Right cardiac atrium (tissue), 5 donors: ENCODE measurements around the gene CNGB1. TPM values are rescaled to one million over a fixed set of nuclear protein-coding genes. Genes with fewer than 3 reads are reported as not detected.
"Not testable (repeated sequence)": the region's sequence is repeated elsewhere in the genome, so short reads cannot be mapped to it uniquely, and the experiment has no call there.

Source experiments
- ATAC-seq, 2 donors: fragments of 200-7000 bp; cut with Tn5 transposase; one replicate each; pipeline versions ENCODE4 v1.8.0 to v1.9.1; 2020; ENCODE audit warnings: moderate library complexity in 2 of 2, mild to moderate bottlenecking in 1 of 2
- DNase-seq, 3 donors: peaks; one replicate each; pipeline ENCODE4 v3.0.0-alpha.2; 2020
- H3K27ac ChIP-seq: one replicate; pipeline ENCODE4 v1.5.1; 2013; ENCODE audit warnings: mild to moderate bottlenecking, low read length, control low read depth, moderate library complexity
- H3K27me3 ChIP-seq: one replicate; pipeline ENCODE4 v1.6.1; 2013; ENCODE audit not compliant: control insufficient read depth, insufficient read depth
- H3K4me1 ChIP-seq: one replicate; pipeline ENCODE4 v1.6.1; 2013; ENCODE audit warnings: low read length; ENCODE audit not compliant: control insufficient read depth, insufficient read depth
- H3K4me3 ChIP-seq: one replicate; pipeline ENCODE4 v1.5.1; 2013; ENCODE audit warnings: low read length, control low read depth
- H3K9me3 ChIP-seq: one replicate; pipeline ENCODE4 v1.6.1; 2013; ENCODE audit warnings: low read length; ENCODE audit not compliant: control insufficient read depth
- WGBS: extraction: QIAGEN DNeasy Blood & Tissue Kit; methylation state at CpG from one replicate; pipeline ENCODE4 v1.1.7; 2013; 5-methylcytosine and 5-hydroxymethylcytosine counted together
- intact Hi-C, 4 donors: fragments of 100-400 bp; cut with DNase I; formaldehyde crosslinking; loops; one replicate each; pipeline versions ENCODE4 v1.11.0 to v1.14.0; 2022 to 2023
- polyA plus RNA-seq: library from polyadenylated mRNA; stranded (reverse); fragments of 200-250 nt; gene quantifications from one replicate; pipeline ENCODE4 v1.2.3, GENCODE V29; 2013
- total RNA-seq, 4 donors: library from RNA; stranded (reverse); fragmentation: NEBNext Ultra II Directional; extraction: Animal tissue kit (Norgen Biotek cat#: 25700); gene quantifications; one replicate each; pipeline ENCODE4 v1.2.1, GENCODE V29; 2021
- donor health status: healthy with polysubstance abuse.
- donor health status: DM: no; HTN: yes; CAD: no.
- donor health status: DM: no; HTN: no; CAD: no.
- donor health status: DM: no; HTN: yes; CAD: no; lungs with severe emphysema.
- donor health status: DM: yes; HTN: yes; CAD: no.

Gene CNGB1
- total and polyA plus RNA-seq, 5 donors = not detected

DNA sequence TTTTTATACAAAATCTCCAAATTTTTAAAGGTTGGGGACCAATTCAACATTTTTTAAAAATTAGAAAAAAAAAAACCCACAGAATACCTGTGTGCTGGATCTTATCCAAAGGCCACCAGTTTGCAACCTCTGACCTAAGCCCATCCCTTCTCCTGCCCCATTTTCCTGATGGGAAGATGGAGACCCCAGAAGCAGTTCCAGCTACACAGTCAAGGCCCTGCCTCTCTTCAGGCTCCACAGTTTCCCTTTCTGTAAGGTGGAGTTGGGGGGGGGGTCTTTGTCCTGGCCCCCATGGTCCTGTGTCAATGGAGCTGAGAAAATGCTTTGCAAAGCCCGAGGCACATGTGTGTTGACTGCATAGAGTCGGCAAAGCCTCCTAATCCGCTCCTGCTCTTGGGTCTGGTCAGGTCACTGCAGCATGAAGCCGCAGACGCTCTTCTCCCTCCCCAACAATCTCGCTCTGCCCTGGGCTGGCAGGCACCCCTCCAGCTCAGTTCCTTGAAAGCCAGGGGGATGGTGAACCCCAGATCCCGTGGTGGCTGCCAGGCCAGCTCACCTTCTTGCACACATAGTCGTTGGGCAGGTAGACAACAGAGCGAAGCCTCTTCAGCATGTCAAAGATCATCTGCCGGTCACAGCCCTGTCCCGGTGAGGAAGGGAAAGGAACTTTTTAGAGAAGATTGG is 70.0 kb downstream of the CNGB1 start:
- 78% methylated on average over 11 of the region's 11 CpGs for WGBS
- Histone ChIP-seq H3K27me3 (no peaks in the 10 kb centered on the region), H3K4me1 (no peaks in the 10 kb centered on the region), H3K4me3 (no peak overlapping the region), H3K27ac (no peak overlapping the region), H3K9me3 (no peaks in the 10 kb centered on the region)
- no peak for ATAC-seq
- DNase-seq = no peak
- intact Hi-C loops = loop anchor here in 2 of 4 donors (1.0 to 5.0 kb wide), 2 partner anchors 101 to 104 kb away; partner anchors contain the start of genes USB1 (in 1 of the 2) and ZNF319 (in 1 of the 2)

DNA sequence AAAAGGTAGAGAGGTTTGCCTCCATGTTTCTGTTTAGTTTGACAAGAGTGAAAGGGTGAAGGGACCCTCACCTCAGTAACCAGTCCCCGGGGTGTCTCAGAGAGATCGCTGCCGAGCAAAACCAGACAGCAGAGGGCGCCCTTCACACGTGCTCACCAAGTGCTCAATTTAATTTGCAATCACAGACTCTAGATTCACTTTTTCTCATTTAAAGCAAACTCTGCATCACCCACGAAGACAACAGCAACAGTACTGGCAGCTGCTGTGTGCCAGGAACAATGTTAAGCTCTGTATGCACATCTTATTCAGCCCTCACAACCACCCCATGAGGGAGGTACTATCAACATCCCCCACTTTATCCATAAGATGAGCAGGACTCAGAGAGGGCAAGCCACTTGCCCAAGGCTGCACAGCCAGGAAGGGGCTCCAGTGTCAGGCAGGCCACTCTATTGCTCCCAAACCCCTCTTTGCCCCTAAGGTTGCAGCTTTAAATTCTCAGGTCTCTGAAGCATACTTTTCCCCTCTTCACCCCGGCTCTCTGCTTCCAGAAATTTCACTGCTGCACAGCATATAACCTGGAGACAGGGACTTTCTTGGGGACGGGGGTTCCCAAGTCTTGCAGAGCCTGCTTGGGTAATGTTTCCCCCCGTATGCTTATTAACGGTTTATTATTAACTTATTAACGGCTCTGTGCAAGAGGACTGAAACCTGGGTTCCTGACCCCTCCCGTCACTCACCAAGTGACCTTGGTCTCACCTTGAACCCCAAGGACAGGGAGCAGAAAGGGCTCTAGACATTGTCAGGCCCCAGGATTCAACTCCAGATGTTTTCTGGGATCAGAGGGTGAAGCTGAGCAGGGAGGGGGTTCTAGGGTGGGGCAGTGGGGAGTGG is 70.9 kb downstream of the CNGB1 start:
- intact Hi-C loops = loop anchor here (1.0 to 5.0 kb wide), 3 partner anchors 101 to 105 kb away; partner anchors contain the start of genes USB1 (in 3 of the 4) and ZNF319 (in 3 of the 4)
- no peak overlapping the region for H3K4me3 ChIP-seq
- WGBS = 38% methylated on average over 12 of the region's 12 CpGs
- no peaks in the 10 kb centered on the region for H3K27me3 ChIP-seq
- DNase-seq (peak; percentile 75 to 91 (median 86)), ATAC-seq (peak; percentile 65 to 75)
- H3K4me1 ChIP-seq = no peaks in the 10 kb centered on the region
- no peaks in the 10 kb centered on the region for H3K9me3 ChIP-seq
- H3K27ac ChIP-seq = no peak overlapping the region

DNA sequence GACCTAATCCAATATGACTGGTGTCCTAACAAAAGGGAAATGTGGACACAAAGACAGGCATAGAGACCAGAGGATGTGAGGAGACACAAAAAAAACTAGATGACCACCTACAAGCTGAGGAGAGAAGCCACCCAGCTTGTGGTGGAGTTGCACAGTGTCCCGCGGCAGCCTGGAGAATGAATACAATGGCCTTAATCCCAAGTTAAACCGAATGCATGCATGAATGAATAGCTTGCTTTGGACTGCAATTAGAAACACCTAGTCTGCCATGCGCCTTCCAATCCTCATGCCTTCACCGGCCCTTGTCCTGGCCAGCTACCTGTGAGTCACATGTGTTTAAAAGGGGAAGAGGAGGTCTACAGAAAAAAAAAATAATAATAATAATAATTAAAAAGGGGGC is 72.0 kb downstream of the CNGB1 start:
- ATAC-seq = no peak
- no peak for DNase-seq
- 67% methylated on average over 5 of the region's 5 CpGs for WGBS
- Histone ChIP-seq H3K4me1 (no peaks in the 10 kb centered on the region), H3K27me3 (no peaks in the 10 kb centered on the region), H3K4me3 (no peak overlapping the region), H3K9me3 (no peaks in the 10 kb centered on the region), H3K27ac (no peak overlapping the region)
- intact Hi-C loops = loop anchor here in 2 of 4 donors (2.0 to 5.0 kb wide), 2 partner anchors 102 to 103 kb away; partner anchors contain the start of genes USB1 (in 2 of the 2) and ZNF319 (in 2 of the 2)

DNA sequence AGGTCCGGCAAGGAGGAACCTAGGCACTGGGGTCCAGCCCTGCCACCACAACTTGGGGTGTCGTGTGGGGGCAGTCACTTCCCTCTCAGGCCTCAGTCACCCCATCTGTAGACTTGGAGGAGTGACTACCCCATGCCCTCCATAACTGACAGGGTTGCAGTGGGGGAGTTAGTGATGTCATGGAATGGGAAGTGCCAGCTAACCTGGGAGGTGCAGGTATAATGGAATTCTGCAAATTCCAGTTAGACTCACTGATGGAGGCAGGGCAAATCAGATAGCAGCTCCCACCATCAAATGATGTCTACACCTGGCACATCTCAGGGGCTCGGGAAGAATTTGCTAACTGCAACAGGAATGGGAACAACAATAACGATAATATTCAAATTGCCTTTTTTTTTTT is 72.9 kb downstream of the CNGB1 start:
- Histone ChIP-seq H3K27me3 (no peaks in the 10 kb centered on the region), H3K4me3 (no peak overlapping the region), H3K27ac (no peak overlapping the region), H3K9me3 (no peaks in the 10 kb centered on the region), H3K4me1 (no peaks in the 10 kb centered on the region)
- intact Hi-C loops = loop anchor here in 2 of 4 donors (2.0 to 5.0 kb wide), 2 partner anchors 103 to 104 kb away; partner anchors contain the start of genes USB1 (in 2 of the 2) and ZNF319 (in 2 of the 2)
- ATAC-seq = no peak
- 75% methylated on average over 4 of the region's 4 CpGs for WGBS
- DNase-seq = no peak

DNA sequence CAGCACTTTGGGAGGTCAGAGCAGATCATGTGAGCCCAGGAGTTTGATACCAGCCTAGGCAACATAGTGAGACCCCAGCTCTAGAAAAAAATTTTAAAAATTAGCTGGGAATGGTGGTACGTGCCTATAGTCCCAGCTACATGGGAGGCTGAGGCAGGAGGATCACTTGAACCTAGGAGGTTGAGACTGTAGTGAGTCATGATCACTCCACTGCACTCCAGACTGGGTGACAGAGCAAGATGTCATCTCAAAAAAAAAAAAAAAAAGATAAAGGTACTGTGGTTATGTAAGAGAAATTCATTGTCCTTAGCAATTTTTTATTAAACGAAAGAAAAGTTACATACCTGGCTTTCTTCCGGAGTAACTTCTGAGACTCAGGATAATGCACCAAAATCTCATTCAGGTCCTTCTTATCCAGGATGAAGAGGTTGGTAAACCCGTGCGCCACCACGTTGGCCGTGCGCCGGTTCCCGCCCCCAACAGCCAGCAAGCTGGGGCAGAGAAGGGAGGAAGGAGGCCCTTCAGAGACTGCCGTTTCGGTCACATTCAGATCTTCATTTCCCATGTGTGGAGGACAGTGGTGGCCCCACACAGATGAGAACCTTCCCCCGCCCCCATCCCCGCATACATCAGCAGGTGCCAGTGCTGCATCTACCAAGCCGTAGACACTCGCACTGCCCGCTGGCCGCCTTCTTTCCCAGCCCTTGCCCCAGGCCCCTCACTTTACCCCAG is 73.7 kb downstream of the CNGB1 start:
- DNase-seq (no peak), ATAC-seq (no peak)
- Histone ChIP-seq H3K27ac (no peak overlapping the region), H3K9me3 (no peaks in the 10 kb centered on the region), H3K4me1 (no peaks in the 10 kb centered on the region), H3K27me3 (no peaks in the 10 kb centered on the region), H3K4me3 (no peak overlapping the region)
- intact Hi-C loops = loop anchor here in 1 of 4 donors (5.0 kb wide), 1 partner anchor 105 kb away; the partner anchor contains the start of genes USB1 and ZNF319
- 73% methylated on average over 18 of the region's 18 CpGs for WGBS

DNA sequence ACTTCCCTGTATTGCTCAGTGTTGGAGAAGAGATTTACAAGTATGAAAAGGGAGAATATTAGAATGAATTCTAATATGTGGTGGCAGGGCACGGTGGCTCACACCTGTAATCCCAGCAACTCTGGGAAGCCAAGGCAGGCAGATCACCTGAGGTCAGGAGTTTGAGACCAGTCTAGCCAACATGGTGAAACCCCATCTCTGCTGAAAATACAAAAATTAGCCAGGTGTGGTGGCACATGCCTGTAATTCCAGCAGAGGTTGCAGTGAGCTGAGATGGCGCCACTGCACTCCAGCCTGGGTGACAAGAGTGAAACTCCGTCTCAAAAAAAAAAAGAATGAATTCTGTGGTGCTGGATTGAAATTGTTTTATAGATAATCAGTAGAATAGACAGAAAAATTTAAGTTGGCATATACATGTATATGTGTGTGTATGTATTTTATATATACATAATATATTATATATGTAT is 75.8 kb downstream of the CNGB1 start:
- H3K27ac ChIP-seq, H3K4me3 ChIP-seq, H3K4me1 ChIP-seq, DNase-seq, H3K9me3 ChIP-seq, H3K27me3 ChIP-seq, ATAC-seq: not testable (repeated sequence)
- WGBS = 96% methylated on average over 3 of the region's 3 CpGs
- intact Hi-C loops = loop anchor here in 1 of 4 donors (5.0 kb wide), 1 partner anchor 107 kb away; the partner anchor contains the start of genes USB1 and ZNF319

DNA sequence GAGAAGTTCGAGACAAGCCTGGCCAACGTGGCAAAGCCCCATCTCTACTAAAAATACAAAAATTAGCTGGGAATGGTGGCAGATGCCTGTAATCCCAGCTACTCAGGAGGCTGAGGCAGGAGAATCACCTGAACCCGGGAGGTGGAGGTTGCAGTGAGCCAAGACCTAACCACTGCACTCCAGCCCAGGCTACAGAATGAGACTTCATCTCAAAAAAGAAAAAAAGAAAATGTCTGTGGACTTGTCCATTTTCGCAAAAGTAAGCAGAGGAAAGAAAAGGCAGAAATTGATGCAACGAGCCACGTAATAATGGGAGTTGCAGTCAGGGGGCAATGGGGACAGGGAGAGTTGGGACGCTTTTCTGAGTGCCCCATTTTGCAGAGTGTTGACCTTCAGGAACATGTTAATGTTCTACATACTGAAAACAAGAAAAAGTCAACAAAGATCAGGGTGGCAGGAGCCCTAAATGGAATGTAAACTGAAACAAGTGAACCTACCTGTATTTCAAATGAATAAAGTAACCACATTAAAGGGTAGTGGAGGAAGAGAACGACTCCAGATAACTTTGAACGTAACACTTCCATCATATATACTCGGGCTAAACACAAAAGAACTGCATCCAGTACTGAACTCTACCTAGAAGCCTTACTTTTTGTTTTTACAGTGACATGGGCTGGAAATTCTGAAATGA is 76.4 kb downstream of the CNGB1 start:
- ATAC-seq (no peak), DNase-seq (no peak)
- Histone ChIP-seq H3K9me3 (no peaks in the 10 kb centered on the region), H3K27me3 (no peaks in the 10 kb centered on the region), H3K27ac (no peak overlapping the region), H3K4me3 (no peak overlapping the region), H3K4me1 (no peaks in the 10 kb centered on the region)
- intact Hi-C loops = loop anchor here in 1 of 4 donors (5.0 kb wide), 1 partner anchor 108 kb away; the partner anchor contains the start of genes USB1 and ZNF319
- 90% methylated on average over 10 of the region's 10 CpGs for WGBS

DNA sequence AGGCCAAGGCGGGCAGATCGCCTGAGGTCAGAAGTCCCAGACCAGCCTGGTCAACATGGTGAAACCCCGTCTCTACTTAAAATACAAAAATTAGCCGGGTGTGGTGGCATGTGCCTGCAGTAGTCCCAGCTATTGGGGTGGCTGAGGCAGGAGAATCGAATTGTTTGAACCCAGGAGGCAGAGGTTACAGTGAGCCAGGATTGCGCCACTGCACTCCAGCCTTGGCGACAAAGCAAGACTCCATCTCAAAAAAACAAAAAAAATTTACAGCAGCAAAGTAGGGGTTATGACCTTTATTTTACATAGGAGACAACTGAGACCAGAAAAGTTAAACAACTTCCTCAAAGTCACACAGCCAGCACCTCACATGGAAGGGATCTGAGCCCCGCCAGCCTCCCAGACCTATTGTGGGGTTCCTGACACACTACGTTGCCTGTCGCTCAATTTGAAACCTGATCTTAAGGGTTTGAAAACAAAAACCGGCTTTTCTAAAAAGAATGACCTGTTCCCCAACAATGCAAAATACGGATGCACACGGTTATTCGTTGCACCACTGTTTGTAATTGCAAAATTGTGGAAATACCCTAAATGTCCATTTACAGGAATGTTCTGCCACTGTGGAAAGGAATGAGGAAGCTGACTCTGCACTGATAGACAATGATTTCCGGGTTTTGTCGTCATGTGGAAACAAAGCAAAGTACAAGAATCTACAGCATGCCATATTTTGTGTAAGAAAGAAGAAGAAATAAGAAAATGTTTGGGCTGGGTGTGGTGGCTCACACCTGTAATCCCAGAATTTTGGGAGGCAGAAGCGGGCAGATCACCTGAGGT is 77.2 kb downstream of the CNGB1 start:
- DNase-seq (peak in 1 of 3 donors; percentile 62), ATAC-seq (peak; percentile 10 to 36)
- Histone ChIP-seq H3K4me3 (no peak overlapping the region), H3K27ac (no peak overlapping the region), H3K27me3 (no peaks in the 10 kb centered on the region), H3K4me1 (no peaks in the 10 kb centered on the region), H3K9me3 (no peaks in the 10 kb centered on the region)
- WGBS = 68% methylated on average over 17 of the region's 17 CpGs
- intact Hi-C loops = no loop called here

DNA sequence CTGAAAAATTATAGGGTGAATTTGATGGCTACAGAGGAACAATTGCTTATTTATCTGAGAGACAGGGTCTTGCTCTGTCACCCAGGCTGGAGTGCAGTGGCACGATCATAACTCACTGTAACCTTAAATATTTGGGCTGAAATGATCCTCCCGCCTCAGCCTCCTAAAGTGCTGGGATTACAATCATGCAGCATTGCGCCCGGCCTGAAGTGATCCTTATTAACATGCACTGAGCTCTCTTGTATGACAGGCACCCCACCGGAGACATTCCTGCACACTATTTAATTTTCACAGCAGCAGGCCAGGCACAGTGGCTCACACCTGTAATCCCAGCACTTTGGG is 77.7 kb downstream of the CNGB1 start:
- no peak overlapping the region for H3K27ac ChIP-seq
- H3K4me1 ChIP-seq = no peaks in the 10 kb centered on the region
- H3K9me3 ChIP-seq = no peaks in the 10 kb centered on the region

More for the DNA sequence above, 77.7 kb downstream of the CNGB1 start:
- Histone ChIP-seq H3K4me3 (no peak overlapping the region), H3K27me3 (no peaks in the 10 kb centered on the region)
- WGBS = 89% methylated on average over 5 of the region's 5 CpGs
- intact Hi-C loops = no loop called here
- DNase-seq (no peak), ATAC-seq (no peak)
